ENCODE results near the gene RANGRF.

Gene RANGRF

GRCh38 chr17:8292639-8293395 lies 4.3 kb downstream of the RANGRF start:
- TF ChIP-seq NFIC (IDR thresholded peaks at IDR 0.05) (no peak), YY1 (IDR thresholded peaks at IDR 0.05; ENCODE audit: low read depth) (no peak), ZBTB7A (IDR thresholded peaks at IDR 0.05; ENCODE audit: low read depth) (no peak), EGR1 (IDR thresholded peaks at IDR 0.05) (no peak), TAF1 (IDR thresholded peaks at IDR 0.05; ENCODE audit: low read depth) (no peak), USF1 (IDR thresholded peaks at IDR 0.05) (no peak), EP300 (IDR thresholded peaks at IDR 0.05; ENCODE audit: borderline replicate concordance) (no peak), TCF12 (IDR thresholded peaks at IDR 0.05; ENCODE audit: low read depth) (no peak), CREB1 (IDR thresholded peaks at IDR 0.05; ENCODE audit: low read depth) (no peak), MAX (IDR thresholded peaks at IDR 0.05) (no peak), REST (IDR thresholded peaks at IDR 0.05; ENCODE audit: low read depth) (no peak), TEAD4 (IDR thresholded peaks at IDR 0.05) (no peak), FOXM1 (IDR thresholded peaks at IDR 0.05; ENCODE audit: borderline replicate concordance, low read depth) (no peak)

GRCh38 chr17:8294361-8294760 lies 5.9 kb downstream of the RANGRF start:
- TF ChIP-seq TCF12 (IDR thresholded peaks at IDR 0.05; ENCODE audit: low read depth) (no peak), RAD21 (IDR thresholded peaks at IDR 0.05; ENCODE audit: low read depth) (no peak), TEAD4 (IDR thresholded peaks at IDR 0.05) (no peak), REST (IDR thresholded peaks at IDR 0.05; ENCODE audit: low read depth) (no peak), CREB1 (IDR thresholded peaks at IDR 0.05; ENCODE audit: low read depth) (no peak), NFIC (IDR thresholded peaks at IDR 0.05) (no peak), FOXM1 (IDR thresholded peaks at IDR 0.05; ENCODE audit: borderline replicate concordance, low read depth) (no peak), ZBTB7A (IDR thresholded peaks at IDR 0.05; ENCODE audit: low read depth) (no peak), MAX (IDR thresholded peaks at IDR 0.05) (no peak), USF1 (IDR thresholded peaks at IDR 0.05) (no peak), EGR1 (IDR thresholded peaks at IDR 0.05) (no peak), TAF1 (IDR thresholded peaks at IDR 0.05; ENCODE audit: low read depth) (no peak), YY1 (IDR thresholded peaks at IDR 0.05; ENCODE audit: low read depth) (no peak), EP300 (IDR thresholded peaks at IDR 0.05; ENCODE audit: borderline replicate concordance) (no peak), CEBPB (IDR thresholded peaks at IDR 0.05) (no peak)

- TF ChIP-seq CREB1 (IDR thresholded peaks at IDR 0.05; ENCODE audit: low read depth) (no peak), NFIC (IDR thresholded peaks at IDR 0.05) (no peak), ZBTB7A (IDR thresholded peaks at IDR 0.05; ENCODE audit: low read depth) (no peak), YY1 (IDR thresholded peaks at IDR 0.05; ENCODE audit: low read depth) (no peak), TAF1 (IDR thresholded peaks at IDR 0.05; ENCODE audit: low read depth) (no peak), REST (IDR thresholded peaks at IDR 0.05; ENCODE audit: low read depth) (no peak), MAX (IDR thresholded peaks at IDR 0.05) (no peak), USF1 (IDR thresholded peaks at IDR 0.05) (no peak), EP300 (IDR thresholded peaks at IDR 0.05; ENCODE audit: borderline replicate concordance) (no peak), TEAD4 (IDR thresholded peaks at IDR 0.05) (no peak), TCF12 (IDR thresholded peaks at IDR 0.05; ENCODE audit: low read depth) (no peak), FOXM1 (IDR thresholded peaks at IDR 0.05; ENCODE audit: borderline replicate concordance, low read depth) (no peak), EGR1 (IDR thresholded peaks at IDR 0.05) (no peak)
Measured at GRCh38 chr17:8294814-8295316, 6.4 kb downstream of the RANGRF start.
